NCI-H1417 treated with DMSO at 0.1 percent for 48 hours (cell line): ENCODE measurements around the gene ACTG1.
"Not testable (repeated sequence)": the region's sequence is repeated elsewhere in the genome, so short reads cannot be mapped to it uniquely, and the experiment has no call there.

Experiments used
- DNase-seq: peaks from one replicate; lab custom pipeline; 2025; lab: John Stamatoyannopoulos, UW

Gene ACTG1

DNA sequence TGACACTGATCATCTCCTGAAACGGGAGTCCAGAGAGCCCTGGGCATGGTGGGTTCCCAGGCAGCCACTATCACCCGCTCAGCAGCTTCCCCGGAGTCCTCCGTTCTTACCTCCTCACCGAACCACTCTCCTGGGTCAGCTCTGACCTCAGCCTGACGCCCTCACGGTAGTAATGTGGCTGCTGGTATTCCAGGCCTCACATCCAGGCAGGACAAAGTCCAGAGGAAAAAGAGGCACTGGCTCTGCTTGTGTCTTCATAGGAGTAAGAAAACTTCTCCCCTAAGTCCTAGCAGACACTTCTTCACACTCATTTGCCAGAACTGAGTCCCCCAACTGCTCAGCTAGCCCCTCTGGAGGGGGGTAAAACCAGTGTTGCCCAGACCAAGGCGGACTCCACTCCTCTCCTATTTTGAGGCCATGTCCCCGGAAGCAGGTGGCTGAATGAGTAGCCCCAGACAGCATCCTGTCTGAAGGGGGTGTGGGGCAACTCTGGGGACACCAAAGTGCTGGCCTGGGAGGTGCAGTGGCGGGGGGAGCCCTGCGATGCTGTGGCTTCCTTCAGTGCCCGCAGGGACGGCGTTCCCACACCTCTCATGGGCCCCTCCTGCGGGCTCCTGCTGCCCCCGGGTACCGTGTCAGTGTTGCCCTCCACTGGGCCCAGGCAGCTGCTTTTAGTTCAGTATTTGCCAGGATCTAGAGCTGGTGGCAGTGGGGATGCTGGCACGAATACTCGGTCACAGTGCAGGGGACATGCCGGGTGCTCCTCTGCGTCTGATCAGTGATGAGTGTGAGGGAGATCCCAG, 20.9 kb upstream of the ACTG1 start:
- no peak for DNase-seq

- no peak for DNase-seq
Observed at GRCh38 chr17:81532490-81533287, 20.1 kb upstream of the ACTG1 start.

GRCh38 chr17:81531998-81532404, 19.4 kb upstream of the ACTG1 start:
- DNase-seq, result not testable (repeated sequence)

- DNase-seq, result not testable (repeated sequence)
Observed at GRCh38 chr17:81531013-81531412, 18.4 kb upstream of the ACTG1 start.

- DNase-seq, result no peak
Observed at GRCh38 chr17:81529437-81529803, 16.8 kb upstream of the ACTG1 start.

DNA sequence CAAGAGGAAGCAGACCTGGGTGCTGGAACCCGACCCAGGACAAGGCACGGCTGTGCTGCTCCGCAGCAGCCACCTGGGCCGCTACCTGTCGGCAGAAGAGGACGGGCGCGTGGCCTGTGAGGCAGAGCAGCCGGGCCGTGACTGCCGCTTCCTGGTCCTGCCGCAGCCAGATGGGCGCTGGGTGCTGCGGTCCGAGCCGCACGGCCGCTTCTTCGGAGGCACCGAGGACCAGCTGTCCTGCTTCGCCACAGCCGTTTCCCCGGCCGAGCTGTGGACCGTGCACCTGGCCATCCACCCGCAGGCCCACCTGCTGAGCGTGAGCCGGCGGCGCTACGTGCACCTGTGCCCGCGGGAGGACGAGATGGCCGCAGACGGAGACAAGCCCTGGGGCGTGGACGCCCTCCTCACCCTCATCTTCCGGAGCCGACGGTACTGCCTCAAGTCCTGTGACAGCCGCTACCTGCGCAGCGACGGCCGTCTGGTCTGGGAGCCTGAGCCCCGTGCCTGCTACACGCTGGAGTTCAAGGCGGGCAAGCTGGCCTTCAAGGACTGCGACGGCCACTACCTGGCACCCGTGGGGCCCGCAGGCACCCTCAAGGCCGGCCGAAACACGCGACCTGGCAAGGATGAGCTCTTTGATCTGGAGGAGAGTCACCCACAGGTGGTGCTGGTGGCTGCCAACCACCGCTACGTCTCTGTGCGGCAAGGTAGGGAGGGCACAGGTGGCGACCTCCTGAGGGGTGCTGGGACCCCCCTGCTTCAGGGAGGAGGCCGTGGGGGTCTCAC, 16.2 kb upstream of the ACTG1 start:
- no peak for DNase-seq

DNA sequence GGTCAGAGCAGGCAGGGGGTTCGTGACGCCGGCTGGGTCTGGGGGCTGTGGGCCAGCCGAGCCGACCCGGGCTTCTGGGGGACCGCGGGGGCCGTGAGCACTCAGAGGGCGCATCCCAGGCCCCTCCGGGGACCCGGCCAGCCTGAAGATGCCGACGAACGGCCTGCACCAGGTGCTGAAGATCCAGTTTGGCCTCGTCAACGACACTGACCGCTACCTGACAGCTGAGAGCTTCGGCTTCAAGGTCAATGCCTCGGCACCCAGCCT, 15.7 kb upstream of the ACTG1 start:
- no peak for DNase-seq

DNA sequence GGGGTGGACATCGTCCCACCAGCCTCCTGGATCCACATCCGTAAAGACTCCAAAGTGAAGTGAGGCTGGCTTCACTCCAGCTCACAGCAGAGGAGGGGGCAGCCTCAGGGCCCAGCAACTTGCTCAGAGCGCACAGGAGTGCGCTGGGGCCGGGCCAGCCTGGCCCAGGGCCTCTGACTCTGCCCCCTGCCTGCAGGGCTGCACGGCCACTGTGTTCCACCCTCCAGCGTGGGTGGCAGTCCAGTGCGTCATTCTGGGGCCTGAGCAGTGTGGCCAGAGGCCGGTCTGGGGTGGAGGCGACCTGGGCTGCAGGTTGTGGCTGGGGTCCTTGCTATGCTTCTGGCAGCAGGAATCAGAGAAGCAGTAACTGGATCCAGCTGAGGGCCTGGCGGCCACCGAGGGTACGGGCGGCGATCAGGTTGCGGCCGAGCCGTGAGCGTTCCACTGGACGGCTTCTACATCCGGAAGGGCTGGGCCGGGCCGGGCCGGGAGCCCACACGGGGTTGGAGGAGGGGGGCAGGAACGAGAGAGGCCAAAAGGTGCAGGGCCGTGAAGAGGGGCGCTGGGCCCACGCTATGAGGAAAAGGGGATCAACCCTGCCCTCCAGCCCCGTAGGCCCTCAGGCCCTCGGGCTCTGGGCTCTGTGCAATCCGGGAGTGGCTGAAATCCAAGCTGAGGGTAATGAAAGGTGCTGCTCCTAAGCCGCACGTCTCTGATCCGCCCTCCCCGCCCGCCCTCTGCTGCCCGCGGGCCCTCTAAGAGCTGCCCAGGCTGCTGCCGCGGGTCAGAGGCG, 15.2 kb upstream of the ACTG1 start, which contains the start of gene FSCN2:
TSS of gene FSCN2 (plus strand) at position 787 of the 793 bp plus-strand sequence. CDS start 155 bp downstream, outside the sequence.
- no peak for DNase-seq

- no peak for DNase-seq
Observed at GRCh38 chr17:81526662-81527571, 14.3 kb upstream of the ACTG1 start.

- no peak for DNase-seq
Observed at GRCh38 chr17:81524865-81525159, 12.2 kb upstream of the ACTG1 start.

- no peak for DNase-seq
Observed at GRCh38 chr17:81524039-81524864, 11.7 kb upstream of the ACTG1 start.

- peak; percentile 20 for DNase-seq
Observed at GRCh38 chr17:81523402-81524038, 10.9 kb upstream of the ACTG1 start.

- DNase-seq, result no peak
Observed at GRCh38 chr17:81522491-81523401, 10.1 kb upstream of the ACTG1 start.

DNA sequence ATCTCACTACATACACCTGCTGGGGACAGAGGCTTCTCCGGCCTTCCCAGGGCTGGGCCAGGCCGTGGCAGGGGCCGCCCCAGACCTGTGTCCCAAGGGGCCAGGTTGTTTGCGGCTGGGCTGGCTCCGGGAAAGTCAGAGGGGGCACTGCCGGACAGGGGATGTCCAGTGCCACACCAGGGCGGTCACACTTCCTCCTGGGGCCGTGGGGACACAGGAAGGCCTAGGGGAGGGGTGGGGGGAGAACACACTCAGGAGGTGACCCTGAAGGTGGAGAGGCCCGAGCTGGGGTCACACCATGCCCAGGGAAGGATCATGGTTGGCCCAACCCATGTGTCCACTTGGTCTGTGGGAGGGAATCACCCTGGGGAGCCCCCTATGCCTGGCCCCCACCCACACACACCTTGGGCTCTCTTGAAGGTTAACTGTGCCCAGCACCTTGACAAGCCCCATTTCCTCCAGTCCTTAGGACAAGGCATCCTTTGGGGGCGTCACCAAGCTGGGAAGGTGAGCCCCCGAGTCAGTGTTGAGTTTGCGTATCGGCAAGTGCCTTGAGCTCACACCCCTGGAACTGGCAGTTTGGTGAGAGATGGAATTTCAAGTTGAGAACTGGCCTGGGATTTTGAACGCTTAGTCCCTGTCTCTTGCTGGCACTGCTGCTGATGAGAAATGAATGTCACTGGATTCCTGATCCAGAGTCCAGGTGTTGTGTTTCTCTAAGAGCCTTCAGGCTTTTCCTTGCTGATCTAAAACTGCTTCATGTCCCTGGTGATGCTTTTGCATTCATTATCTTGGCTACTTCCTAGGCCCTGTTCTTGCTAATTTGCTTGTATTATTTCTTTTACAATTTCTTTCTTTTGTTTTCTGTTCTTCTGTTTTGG, 7.7 kb upstream of the ACTG1 start:
- no peak for DNase-seq

GRCh38 chr17:81519284-81520020, 6.9 kb upstream of the ACTG1 start:
- DNase-seq, result no peak

DNA sequence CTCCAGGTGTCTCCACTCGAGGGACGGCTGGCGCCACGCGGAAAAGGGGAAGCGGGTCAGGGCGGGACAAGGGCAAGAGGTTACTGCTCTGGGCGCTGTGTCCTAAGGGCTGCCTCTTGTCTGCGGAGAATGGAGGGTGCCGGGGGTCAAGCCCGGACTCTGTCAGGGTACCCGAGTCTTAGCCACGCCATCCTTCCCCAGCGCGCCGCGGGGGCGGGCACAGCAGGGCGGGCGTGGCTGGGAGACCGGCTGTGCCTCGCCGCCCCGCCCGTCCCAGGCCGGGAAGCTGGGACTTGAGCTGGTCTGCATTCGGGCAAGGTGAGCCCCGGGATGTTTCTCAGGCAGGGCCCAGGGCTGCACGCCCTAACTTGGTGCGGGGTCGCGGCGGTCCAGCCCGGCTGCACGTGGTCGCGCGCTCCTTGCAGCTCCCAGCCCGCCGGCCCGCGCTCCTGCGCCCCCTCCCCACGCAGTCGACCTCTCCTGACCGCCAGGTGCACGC, 6.2 kb upstream of the ACTG1 start:
- DNase-seq, result no peak
